IMR-90 (cell line): ENCODE results near the gene WWP2. TPM values are rescaled to one million over a fixed set of nuclear protein-coding genes. Genes with fewer than 3 reads are reported as not detected.
A peak's percentile ranks its signal among the peaks of the same experiment; 100 is the strongest.

ENCODE experiments used
- ATAC-seq: fragments of 200-7000 bp; cut with Tn5 transposase; 2 replicates; pipeline ENCODE4 v1.9.1; 2020; ENCODE audit warnings: low read depth, mild to moderate bottlenecking, moderate library complexity
- BruUV-seq: library from RNA; stranded (reverse); fragments of 400-500 nt; replicated peaks from 2 replicates; lab custom pipeline; 2021; lab: Mats Ljungman, UMichigan
- CTCF ChIA-PET: fragments of 300-600 bp; formaldehyde crosslinking; extraction: SDS; loops from one replicate; lab custom pipeline; 2021; ENCODE audit warnings: antibody characterized with exemption; lab: Yijun Ruan, JAX
- POLR2A ChIA-PET: fragments of 300-600 bp; sonication (Branson Sonifier 250); formaldehyde crosslinking; loops from one replicate; lab custom pipeline; 2022; ENCODE audit warnings: antibody characterized with exemption; ENCODE audit not compliant: unreplicated experiment; lab: Charles Lee
- DNase-seq: peaks from one replicate; pipeline ENCODE4 v3.0.0; 2013
- H2AFZ ChIP-seq: replicated peaks from 2 replicates; pipeline ENCODE3; 2013; ENCODE audit warnings: low read length, mild to moderate bottlenecking; ENCODE audit not compliant: poor library complexity
- H2AK5ac ChIP-seq: 2 replicates; pipeline ENCODE4 v1.6.1; 2013; ENCODE audit warnings: low read depth, low read length, inconsistent platforms
- H2AK9ac ChIP-seq: replicated peaks from 2 replicates; pipeline ENCODE3; 2013; ENCODE audit warnings: mild to moderate bottlenecking, low read depth, low read length, moderate library complexity; ENCODE audit not compliant: poor library complexity
- H2BK120ac ChIP-seq: 2 replicates; pipeline ENCODE4 v1.6.1; 2013; ENCODE audit warnings: low read depth, low read length, inconsistent platforms
- H2BK15ac ChIP-seq: 3 replicates; pipeline ENCODE4 v1.6.1; 2013; ENCODE audit warnings: low read depth, low read length, inconsistent platforms
- H2BK20ac ChIP-seq: 2 replicates; pipeline ENCODE4 v1.6.1; 2013; ENCODE audit warnings: low read depth, mild to moderate bottlenecking, inconsistent platforms, low read length, moderate library complexity
- H2BK5ac ChIP-seq: 2 replicates; pipeline ENCODE4 v1.6.1; 2013; ENCODE audit warnings: mild to moderate bottlenecking, low read depth, low read length, inconsistent platforms; ENCODE audit not compliant: poor library complexity, severe bottlenecking
- H3K14ac ChIP-seq: replicated peaks from 2 replicates; pipeline ENCODE4 v1.6.1; 2013; ENCODE audit warnings: low read depth, low read length, inconsistent platforms
- H3K18ac ChIP-seq: 2 replicates; pipeline ENCODE4 v1.6.1; 2013; ENCODE audit warnings: low read depth, low read length, control low read depth
- H3K23ac ChIP-seq: 2 replicates; pipeline ENCODE4 v1.6.1; 2013; ENCODE audit warnings: low read depth, low read length, inconsistent platforms
- H3K27ac ChIP-seq: 2 replicates; pipeline ENCODE4 v1.5.1; 2013; ENCODE audit warnings: mild to moderate bottlenecking, control low read depth, low read length; ENCODE audit not compliant: insufficient read depth
- H3K27me3 ChIP-seq: 2 replicates; pipeline ENCODE4 v1.6.1; 2013; ENCODE audit warnings: low read length; ENCODE audit not compliant: control insufficient read depth, insufficient read depth
- H3K36me3 ChIP-seq: 2 replicates; pipeline ENCODE4 v1.6.1; 2013; ENCODE audit warnings: low read length, mixed read lengths; ENCODE audit not compliant: control insufficient read depth, insufficient read depth
- H3K4ac ChIP-seq: 2 replicates; pipeline ENCODE4 v1.6.1; 2013; ENCODE audit warnings: low read depth, low read length, inconsistent platforms
- H3K4me1 ChIP-seq: 2 replicates; pipeline ENCODE4 v1.6.1; 2013; ENCODE audit warnings: low read length, mixed read lengths; ENCODE audit not compliant: control insufficient read depth, insufficient read depth
- H3K4me2 ChIP-seq: 2 replicates; pipeline ENCODE4 v1.6.1; 2013; ENCODE audit warnings: low read depth, mild to moderate bottlenecking, control low read depth, low read length, moderate library complexity
- H3K4me3 ChIP-seq: 2 replicates; pipeline ENCODE4 v1.5.1; 2013; ENCODE audit warnings: low read depth, mild to moderate bottlenecking, control low read depth, low read length, moderate library complexity; ENCODE audit not compliant: insufficient read depth
- H3K56ac ChIP-seq: 2 replicates; pipeline ENCODE4 v1.6.1; 2013; ENCODE audit warnings: low read length, inconsistent platforms; ENCODE audit not compliant: insufficient read depth; ENCODE audit errors: extremely low read depth
- H3K79me1 ChIP-seq, 2 experiments: 2 replicates each; pipeline ENCODE4 v1.6.1; 2013; ENCODE audit warnings: low read length in 2 of 2, inconsistent platforms in 1 of 2, low read depth in 1 of 2
- H3K9ac ChIP-seq: 2 replicates; pipeline ENCODE4 v1.6.1; 2013; ENCODE audit warnings: low read depth, low read length, control low read depth
- H3K9me1 ChIP-seq: 2 replicates; pipeline ENCODE4 v1.6.1; 2013; ENCODE audit warnings: low read length, inconsistent platforms; ENCODE audit not compliant: insufficient read depth
- H3K9me3 ChIP-seq: 2 replicates; pipeline ENCODE4 v1.6.1; 2013; ENCODE audit warnings: low read length; ENCODE audit not compliant: control insufficient read depth, insufficient read depth
- H4K20me1 ChIP-seq: 2 replicates; pipeline ENCODE4 v1.6.1; 2013; ENCODE audit warnings: low read length, inconsistent platforms; ENCODE audit not compliant: insufficient read depth
- H4K5ac ChIP-seq: 2 replicates; pipeline ENCODE4 v1.6.1; 2013; ENCODE audit warnings: mild to moderate bottlenecking, low read depth, low read length, control low read depth
- H4K8ac ChIP-seq, 2 experiments: 2 replicates each; pipeline ENCODE4 v1.6.1; 2013; ENCODE audit warnings: low read depth in 2 of 2, low read length in 2 of 2, control low read depth in 1 of 2, inconsistent platforms in 1 of 2
- H4K91ac ChIP-seq: 2 replicates; pipeline ENCODE4 v1.6.1; 2013; ENCODE audit warnings: low read depth, low read length, inconsistent platforms; ENCODE audit not compliant: insufficient read depth
- MAFK ChIP-seq: IDR thresholded peaks from 2 replicates; pipeline ENCODE4 v1.6.1; 2012; ENCODE audit warnings: low read depth, low read length, improper control_type of control experiment
- MAZ ChIP-seq: IDR thresholded peaks from 2 replicates; pipeline ENCODE4 v1.6.1; 2012; ENCODE audit warnings: low read depth, mild to moderate bottlenecking, low read length, improper control_type of control experiment, moderate library complexity, borderline replicate concordance
- NFE2L2 ChIP-seq: fragments of 150-350 bp; IDR thresholded peaks from 2 replicates; pipeline ENCODE4 v1.6.1; 2016; ENCODE audit warnings: low read depth, mild to moderate bottlenecking, low read length
- RAD21 ChIP-seq: IDR thresholded peaks from 2 replicates; pipeline ENCODE4 v1.6.1; 2012; ENCODE audit warnings: low read length, improper control_type of control experiment
- SMC3 ChIP-seq: fragments of 150-350 bp; IDR thresholded peaks from 2 replicates; pipeline ENCODE4 v1.6.1; 2016; ENCODE audit warnings: low read depth, mild to moderate bottlenecking, antibody characterized with exemption, low read length, moderate library complexity
- WGBS, 2 experiments: methylation state at CpG; one replicate each; pipeline versions ENCODE4 v1.1.5 to v1.1.7; 2013; ENCODE audit warnings: missing lambda C conversion rate in 2 of 2; ENCODE audit not compliant: insufficient read length in 1 of 2; ENCODE audit errors: extremely low coverage in 2 of 2; 5-methylcytosine and 5-hydroxymethylcytosine counted together
- dilution Hi-C: fragments of 300-500 bp; cut with HindIII; formaldehyde crosslinking; loops from one replicate; pipeline ENCODE4 v1.14.3; 2018; ENCODE audit warnings: low sequenced_read_pairs; ENCODE audit not compliant: unreplicated experiment
- in situ Hi-C: fragments of 300-500 bp; cut with MboI; formaldehyde crosslinking; loops from 3 replicates; pipeline ENCODE4 v1.14.3; 2019; ENCODE audit warnings: low sequenced_read_pairs, inconsistent platforms, mixed read lengths
- intact Hi-C: fragments of 100-400 bp; cut with micrococcal nuclease; formaldehyde crosslinking; loops from 2 replicates; pipeline ENCODE4 v1.10.0; 2022
- polyA plus RNA-seq, 3 experiments: library from polyadenylated mRNA; depleted of rRNA; stranded (reverse); fragments of >200 nt; gene quantifications; 2 replicates each; pipeline ENCODE4 v1.2.3, GENCODE V29; 2012; ENCODE audit warnings: low replicate concordance in 1 of 3
- total RNA-seq: library from RNA; depleted of rRNA; stranded (reverse); fragments of >200 nt; gene quantifications from 2 replicates; pipeline ENCODE4 v1.2.3, GENCODE V29; 2012
- TF ChIP-seq, protein P1 (sequence below): conservative IDR thresholded peaks from 2 replicates; pipeline ENCODE4 v1.5.1; 2012; ENCODE audit warnings: mild to moderate bottlenecking, low read depth, low read length, improper control_type of control experiment

Gene WWP2
- total and polyA plus RNA-seq, 2 of the 4 experiments (the other 2 are of a cell fraction) = 12.7 to 13.7 TPM

DNA sequence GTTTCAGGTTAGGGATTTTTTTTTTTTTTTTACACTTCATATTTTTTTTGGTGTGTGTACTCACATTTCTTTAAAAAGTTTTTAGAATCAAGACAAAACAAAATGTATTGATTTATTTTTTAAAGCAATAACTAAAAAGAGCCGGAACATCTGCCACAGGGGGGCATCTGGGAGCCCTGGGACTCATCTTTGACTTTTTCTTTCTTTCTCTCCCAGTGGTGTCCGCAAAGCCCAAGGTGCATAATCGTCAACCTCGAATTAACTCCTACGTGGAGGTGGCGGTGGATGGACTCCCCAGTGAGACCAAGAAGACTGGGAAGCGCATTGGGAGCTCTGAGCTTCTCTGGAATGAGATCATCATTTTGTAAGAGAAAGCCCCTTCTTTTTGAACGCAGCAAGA is 36.3 kb downstream of the WWP2 start:
- Histone ChIP-seq H4K91ac (no peak overlapping the region), H3K23ac (no peak overlapping the region), H2BK20ac (peak overlapping the region; percentile 48; the same call in 1 of the 2 replicates), H2AK9ac (no peak overlapping the region), H3K18ac (no peak overlapping the region), H3K27ac (no peak overlapping the region), H2BK5ac (no peak overlapping the region), H2AK5ac (no peak overlapping the region; the same call in 1 of the 2 replicates), H2AFZ (no peak overlapping the region), H3K79me1 (peaks cover 6 to 11% of the 10 kb centered on the region in 2 experiments; a peak in 2 of 4 replicates), H2BK120ac (no peak overlapping the region), H2BK15ac (no peak overlapping the region), H3K27me3 (no peaks in the 10 kb centered on the region), H4K5ac (no peak overlapping the region), H3K9me1 (peaks cover 7% of the 10 kb centered on the region; the same call in 1 of the 2 replicates), H3K14ac (no peak overlapping the region), H3K9me3 (no peaks in the 10 kb centered on the region), H3K9ac (no peak overlapping the region), H4K8ac (no peak overlapping the region), H3K56ac (no peak overlapping the region), H3K36me3 (peaks cover 2% of the 10 kb centered on the region), H3K4ac (no peak overlapping the region), H3K4me2 (no peak overlapping the region), H4K20me1 (no peaks in the 10 kb centered on the region), H3K4me1 (peaks cover 10% of the 10 kb centered on the region), H3K4me3 (no peak overlapping the region)
- intact Hi-C loops = no loop called here
- POLR2A ChIA-PET = no interaction called here
- DNase-seq (peak; percentile 6), ATAC-seq (no peak)
- dilution Hi-C loops = no loop called here
- CTCF ChIA-PET = interaction anchor here (0.8 to 1.5 kb wide), 5 partner anchors 9 to 139 kb away, joined by 3 to 4 read pairs (median 3); no protein-coding TSS in a partner anchor
- WGBS, 2 experiments = no CpG with 5 or more reads among the region's 8 CpGs
- in situ Hi-C loops = loop anchor here (5.0 kb wide), 1 partner anchor 134 kb away; no protein-coding TSS in a partner anchor
- TF ChIP-seq, protein P1, sequence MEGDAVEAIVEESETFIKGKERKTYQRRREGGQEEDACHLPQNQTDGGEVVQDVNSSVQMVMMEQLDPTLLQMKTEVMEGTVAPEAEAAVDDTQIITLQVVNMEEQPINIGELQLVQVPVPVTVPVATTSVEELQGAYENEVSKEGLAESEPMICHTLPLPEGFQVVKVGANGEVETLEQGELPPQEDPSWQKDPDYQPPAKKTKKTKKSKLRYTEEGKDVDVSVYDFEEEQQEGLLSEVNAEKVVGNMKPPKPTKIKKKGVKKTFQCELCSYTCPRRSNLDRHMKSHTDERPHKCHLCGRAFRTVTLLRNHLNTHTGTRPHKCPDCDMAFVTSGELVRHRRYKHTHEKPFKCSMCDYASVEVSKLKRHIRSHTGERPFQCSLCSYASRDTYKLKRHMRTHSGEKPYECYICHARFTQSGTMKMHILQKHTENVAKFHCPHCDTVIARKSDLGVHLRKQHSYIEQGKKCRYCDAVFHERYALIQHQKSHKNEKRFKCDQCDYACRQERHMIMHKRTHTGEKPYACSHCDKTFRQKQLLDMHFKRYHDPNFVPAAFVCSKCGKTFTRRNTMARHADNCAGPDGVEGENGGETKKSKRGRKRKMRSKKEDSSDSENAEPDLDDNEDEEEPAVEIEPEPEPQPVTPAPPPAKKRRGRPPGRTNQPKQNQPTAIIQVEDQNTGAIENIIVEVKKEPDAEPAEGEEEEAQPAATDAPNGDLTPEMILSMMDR = peak; percentile 41
- TF ChIP-seq MAZ (no peak), NFE2L2 (no peak), RAD21 (peak; percentile 40), MAFK (no peak), SMC3 (peak; percentile 59)
- no TSS peak for BruUV-seq
